Central memory CD8-positive, alpha-beta T cell (primary cell): ENCODE data around the gene IL1A.

Experiments
- ATAC-seq: fragments of 150-1000 bp; cut with Tn5 transposase; replicated peaks from 2 replicates; pipeline ENCODE4 v1.10.0; 2022; ENCODE audit warnings: mild to moderate bottlenecking, moderate FRiP score, moderate number of reproducible peaks; ENCODE audit not compliant: poor library complexity, severe bottlenecking; ENCODE audit errors: extremely low read depth
- DNase-seq, 2 donors: peaks; one replicate each; pipeline ENCODE4 v3.0.0; 2021; ENCODE audit warnings: low spot score in 2 of 2
- H3K27ac Mint-ChIP-seq: one replicate; pipeline ENCODE4 v1.8.0; 2022; ENCODE audit warnings: low read depth, mild to moderate bottlenecking, moderate library complexity, mixed read lengths
- H3K27me3 Mint-ChIP-seq: one replicate; pipeline ENCODE4 v1.8.0; 2022; ENCODE audit warnings: mixed read lengths
- H3K36me3 Mint-ChIP-seq: one replicate; pipeline ENCODE4 v1.8.0; 2022; ENCODE audit warnings: mild to moderate bottlenecking, moderate library complexity, mixed read lengths; ENCODE audit not compliant: insufficient read depth
- H3K4me1 Mint-ChIP-seq: one replicate; pipeline ENCODE4 v1.8.0; 2022; ENCODE audit warnings: mixed read lengths
- H3K4me3 Mint-ChIP-seq: one replicate; pipeline ENCODE4 v1.8.0; 2022; ENCODE audit warnings: mild to moderate bottlenecking, moderate library complexity, mixed read lengths
- H3K9me3 Mint-ChIP-seq: one replicate; pipeline ENCODE4 v1.8.0; 2022; ENCODE audit warnings: mixed read lengths

The IL1A gene

GRCh38 chr2:112812318-112813267 lies 28.3 kb upstream of the IL1A start:
- ATAC-seq (no peak), DNase-seq (no peak)
- Mint-ChIP-seq H3K27ac (no peak overlapping the region), H3K4me3 (no peak overlapping the region), H3K4me1 (peaks cover 11% of the 10 kb centered on the region), H3K36me3 (no peaks in the 10 kb centered on the region), H3K27me3 (no peaks in the 10 kb centered on the region), H3K9me3 (peaks cover 2% of the 10 kb centered on the region)

GRCh38 chr2:112811841-112812306 lies 27.6 kb upstream of the IL1A start:
- Mint-ChIP-seq H3K4me3 (no peak overlapping the region), H3K4me1 (peaks cover 11% of the 10 kb centered on the region), H3K27me3 (no peaks in the 10 kb centered on the region), H3K36me3 (no peaks in the 10 kb centered on the region), H3K9me3 (peaks cover 5% of the 10 kb centered on the region), H3K27ac (peak overlapping the region; percentile 26)
- DNase-seq, result no peak
- no peak for ATAC-seq

GRCh38 chr2:112811276-112811831 lies 27.1 kb upstream of the IL1A start:
- H3K36me3 Mint-ChIP-seq, result no peaks in the 10 kb centered on the region
- no peaks in the 10 kb centered on the region for H3K27me3 Mint-ChIP-seq
- H3K4me3 Mint-ChIP-seq, result no peak overlapping the region
- H3K4me1 Mint-ChIP-seq, result peaks cover 11% of the 10 kb centered on the region
- no peak for ATAC-seq
- H3K27ac Mint-ChIP-seq, result peak overlapping the region; percentile 26
- peaks cover 5% of the 10 kb centered on the region for H3K9me3 Mint-ChIP-seq
- no peak for DNase-seq

GRCh38 chr2:112809112-112809511 lies 24.8 kb upstream of the IL1A start:
- no peak for DNase-seq
- Mint-ChIP-seq H3K27me3 (no peaks in the 10 kb centered on the region), H3K36me3 (no peaks in the 10 kb centered on the region), H3K27ac (no peak overlapping the region), H3K9me3 (peaks cover 5% of the 10 kb centered on the region), H3K4me1 (peaks cover 17% of the 10 kb centered on the region), H3K4me3 (no peak overlapping the region)
- ATAC-seq, result no peak

GRCh38 chr2:112807233-112807807 lies 23.0 kb upstream of the IL1A start:
- no peak for ATAC-seq
- peaks cover 17% of the 10 kb centered on the region for H3K4me1 Mint-ChIP-seq
- H3K27me3 Mint-ChIP-seq, result no peaks in the 10 kb centered on the region
- no peaks in the 10 kb centered on the region for H3K36me3 Mint-ChIP-seq
- peaks cover 5% of the 10 kb centered on the region for H3K9me3 Mint-ChIP-seq
- no peak overlapping the region for H3K4me3 Mint-ChIP-seq
- no peak for DNase-seq
- no peak overlapping the region for H3K27ac Mint-ChIP-seq

GRCh38 chr2:112805542-112805941 lies 21.2 kb upstream of the IL1A start:
- no peak overlapping the region for H3K4me3 Mint-ChIP-seq
- ATAC-seq (peak; percentile 32), DNase-seq (no peak)
- peaks cover 5% of the 10 kb centered on the region for H3K9me3 Mint-ChIP-seq
- H3K36me3 Mint-ChIP-seq, result no peaks in the 10 kb centered on the region
- no peaks in the 10 kb centered on the region for H3K27me3 Mint-ChIP-seq
- H3K27ac Mint-ChIP-seq, result no peak overlapping the region
- peaks cover 6% of the 10 kb centered on the region for H3K4me1 Mint-ChIP-seq

GRCh38 chr2:112803691-112804521 lies 19.6 kb upstream of the IL1A start:
- no peak overlapping the region for H3K27ac Mint-ChIP-seq
- H3K9me3 Mint-ChIP-seq, result peaks cover 5% of the 10 kb centered on the region
- H3K4me3 Mint-ChIP-seq, result no peak overlapping the region
- ATAC-seq (no peak), DNase-seq (no peak)
- peaks cover 6% of the 10 kb centered on the region for H3K4me1 Mint-ChIP-seq
- no peaks in the 10 kb centered on the region for H3K36me3 Mint-ChIP-seq
- no peaks in the 10 kb centered on the region for H3K27me3 Mint-ChIP-seq

- Mint-ChIP-seq H3K9me3 (no peaks in the 10 kb centered on the region), H3K27ac (peak overlapping the region; percentile 26), H3K36me3 (no peaks in the 10 kb centered on the region), H3K4me1 (peaks cover 6% of the 10 kb centered on the region), H3K4me3 (no peak overlapping the region), H3K27me3 (no peaks in the 10 kb centered on the region)
- ATAC-seq, result no peak
- no peak for DNase-seq
Observed at GRCh38 chr2:112800881-112801583, 16.7 kb upstream of the IL1A start.

GRCh38 chr2:112798979-112799975 lies 15.0 kb upstream of the IL1A start:
- Mint-ChIP-seq H3K27ac (peak overlapping the region; percentile 1), H3K4me3 (no peak overlapping the region), H3K4me1 (no peaks in the 10 kb centered on the region), H3K9me3 (no peaks in the 10 kb centered on the region), H3K27me3 (no peaks in the 10 kb centered on the region), H3K36me3 (no peaks in the 10 kb centered on the region)
- ATAC-seq (no peak), DNase-seq (no peak)

- ATAC-seq, result no peak
- Mint-ChIP-seq H3K4me1 (peaks cover 5% of the 10 kb centered on the region), H3K9me3 (no peaks in the 10 kb centered on the region), H3K4me3 (no peak overlapping the region), H3K27me3 (no peaks in the 10 kb centered on the region), H3K36me3 (no peaks in the 10 kb centered on the region), H3K27ac (no peak overlapping the region)
- no peak for DNase-seq
Observed at GRCh38 chr2:112796486-112796885, 12.2 kb upstream of the IL1A start.

GRCh38 chr2:112795774-112796173 lies 11.5 kb upstream of the IL1A start:
- H3K9me3 Mint-ChIP-seq, result no peaks in the 10 kb centered on the region
- H3K36me3 Mint-ChIP-seq, result no peaks in the 10 kb centered on the region
- H3K27me3 Mint-ChIP-seq, result no peaks in the 10 kb centered on the region
- H3K4me3 Mint-ChIP-seq, result no peak overlapping the region
- H3K4me1 Mint-ChIP-seq, result peaks cover 5% of the 10 kb centered on the region
- DNase-seq (no peak), ATAC-seq (no peak)
- H3K27ac Mint-ChIP-seq, result no peak overlapping the region
